ENCODE results near the gene RTN4RL1. TPM values are rescaled to one million over a fixed set of nuclear protein-coding genes. Genes with fewer than 3 reads are reported as not detected.

The RTN4RL1 gene
- total RNA-seq, 1 donor from 2014 or later, result not detected

DNA sequence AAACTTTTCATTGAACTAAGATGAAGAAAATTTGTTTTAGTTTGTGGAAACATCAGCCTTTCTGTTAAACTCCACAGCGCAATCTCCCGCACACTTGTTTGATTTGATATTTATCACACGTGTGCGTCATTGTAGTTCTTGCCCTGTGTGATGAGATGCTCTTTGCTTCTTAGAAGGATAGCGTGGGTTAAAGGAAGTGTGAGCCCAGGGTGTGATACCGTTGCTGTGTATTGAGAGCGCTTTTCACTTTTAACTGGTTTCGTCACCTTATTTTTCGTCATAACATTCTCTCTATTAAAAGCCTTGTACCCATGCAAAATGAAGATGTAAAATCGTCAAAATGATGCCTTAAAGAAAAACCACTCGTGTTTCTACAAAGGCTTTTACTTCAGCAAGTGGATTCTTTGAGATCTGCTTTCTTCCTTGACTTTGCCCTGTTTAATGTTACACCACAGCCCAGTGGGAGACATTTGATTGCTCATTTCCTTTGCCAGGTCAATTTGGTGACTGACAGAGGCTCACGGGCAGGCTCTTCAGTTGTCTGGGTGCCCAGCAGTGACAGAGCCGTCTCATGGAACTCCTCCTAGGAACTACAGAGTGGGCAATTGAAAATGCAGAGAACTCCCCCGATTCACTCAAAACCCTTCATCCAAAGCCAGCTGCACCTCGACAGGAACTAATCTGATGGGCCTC, 134.2 kb downstream of the RTN4RL1 start:
- Mint-ChIP-seq H3K27ac (ENCODE audit: unreplicated experiment) (no peak overlapping the region), H3K27me3 (ENCODE audit: unreplicated experiment) (peaks cover 4% of the 10 kb centered on the region), H3K9me3 (ENCODE audit: unreplicated experiment) (no peaks in the 10 kb centered on the region), H3K4me1 (ENCODE audit: unreplicated experiment) (no peaks in the 10 kb centered on the region), H3K4me3 (ENCODE audit: unreplicated experiment) (no peak overlapping the region), H3K36me3 (ENCODE audit: low read depth, unreplicated experiment) (peaks cover 39% of the 10 kb centered on the region)
- no peak for DNase-seq (ENCODE audit: low spot score)
- TF ChIP-seq, protein P1, sequence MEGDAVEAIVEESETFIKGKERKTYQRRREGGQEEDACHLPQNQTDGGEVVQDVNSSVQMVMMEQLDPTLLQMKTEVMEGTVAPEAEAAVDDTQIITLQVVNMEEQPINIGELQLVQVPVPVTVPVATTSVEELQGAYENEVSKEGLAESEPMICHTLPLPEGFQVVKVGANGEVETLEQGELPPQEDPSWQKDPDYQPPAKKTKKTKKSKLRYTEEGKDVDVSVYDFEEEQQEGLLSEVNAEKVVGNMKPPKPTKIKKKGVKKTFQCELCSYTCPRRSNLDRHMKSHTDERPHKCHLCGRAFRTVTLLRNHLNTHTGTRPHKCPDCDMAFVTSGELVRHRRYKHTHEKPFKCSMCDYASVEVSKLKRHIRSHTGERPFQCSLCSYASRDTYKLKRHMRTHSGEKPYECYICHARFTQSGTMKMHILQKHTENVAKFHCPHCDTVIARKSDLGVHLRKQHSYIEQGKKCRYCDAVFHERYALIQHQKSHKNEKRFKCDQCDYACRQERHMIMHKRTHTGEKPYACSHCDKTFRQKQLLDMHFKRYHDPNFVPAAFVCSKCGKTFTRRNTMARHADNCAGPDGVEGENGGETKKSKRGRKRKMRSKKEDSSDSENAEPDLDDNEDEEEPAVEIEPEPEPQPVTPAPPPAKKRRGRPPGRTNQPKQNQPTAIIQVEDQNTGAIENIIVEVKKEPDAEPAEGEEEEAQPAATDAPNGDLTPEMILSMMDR (IDR thresholded peaks at IDR 0.05; ENCODE audit: unreplicated experiment), result no peak

DNA sequence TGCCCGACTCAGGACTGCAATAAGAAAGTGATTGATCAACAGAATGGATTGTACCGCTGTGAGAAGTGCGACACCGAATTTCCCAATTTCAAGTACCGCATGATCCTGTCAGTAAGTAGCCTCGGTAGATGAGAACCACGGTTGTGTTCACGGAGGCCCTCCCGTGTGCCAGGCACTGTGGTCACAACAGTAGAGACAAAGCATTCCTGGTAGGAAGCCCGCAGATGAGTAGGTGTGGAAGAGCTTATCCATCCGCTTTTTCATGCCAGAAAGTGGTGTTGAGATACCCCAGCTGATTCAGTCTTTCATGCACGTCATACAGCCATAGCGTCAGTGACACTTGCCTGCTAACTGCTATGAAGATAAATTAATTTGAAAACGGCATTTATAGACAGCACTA, 136.4 kb downstream of the RTN4RL1 start:
- Mint-ChIP-seq H3K27ac (ENCODE audit: unreplicated experiment) (no peak overlapping the region), H3K9me3 (ENCODE audit: unreplicated experiment) (no peaks in the 10 kb centered on the region), H3K36me3 (ENCODE audit: low read depth, unreplicated experiment) (peaks cover 52% of the 10 kb centered on the region), H3K27me3 (ENCODE audit: unreplicated experiment) (peaks cover 3% of the 10 kb centered on the region), H3K4me3 (ENCODE audit: unreplicated experiment) (no peak overlapping the region), H3K4me1 (ENCODE audit: unreplicated experiment) (no peaks in the 10 kb centered on the region)
- TF ChIP-seq, protein P1 (IDR thresholded peaks at IDR 0.05; ENCODE audit: unreplicated experiment), result no peak
- no peak for DNase-seq (ENCODE audit: low spot score)

Small RNAs within 50 kb of the gene (microRNA-seq; reads per million reads assigned to microRNA genes)
- gene MIR132 (ENCODE audit: unreplicated experiment) (69.4 reads per million, percentile 79 among the genes with 10 or more reads in this experiment), gene MIR212 (ENCODE audit: unreplicated experiment) (3.6 reads per million, percentile 42 among the genes with 10 or more reads in this experiment)

Other genes starting within 250 kb of the RTN4RL1 start
- 19.3 TPM for gene SMYD4, start 195.4 kb downstream of the RTN4RL1 start, total RNA-seq (ENCODE audit: unreplicated experiment)
- 105 TPM for gene RPA1, start 195.3 kb downstream of the RTN4RL1 start, total RNA-seq (ENCODE audit: unreplicated experiment)
- 27.1 TPM for gene DPH1, start 4.8 kb upstream of the RTN4RL1 start, total RNA-seq (ENCODE audit: unreplicated experiment)
- gene OVCA2, start 16.7 kb upstream of the RTN4RL1 start, total RNA-seq (ENCODE audit: unreplicated experiment), result 32.7 TPM
- gene HIC1, start 29.8 kb upstream of the RTN4RL1 start, total RNA-seq (ENCODE audit: unreplicated experiment), result 0.72 TPM

Data from endothelial cell (in vitro differentiated cells).